MM.1S (cell line): ENCODE data around the gene RASSF7.

Experiments
- DNase-seq: peaks from one replicate; pipeline ENCODE4 v3.0.0-alpha.2; 2015
- H2AFZ ChIP-seq: fragments of 300-600 bp; sonication (generic); 2 replicates; pipeline ENCODE4 v1.6.0; 2016; ENCODE audit warnings: antibody characterized with exemption, low read length
- H3F3A ChIP-seq: fragments of 300-600 bp; sonication (generic); 2 replicates; pipeline ENCODE4 v1.6.1; 2016; ENCODE audit warnings: mild to moderate bottlenecking, antibody characterized with exemption, low read length, moderate library complexity, mixed read lengths; ENCODE audit not compliant: insufficient read depth
- H3K27ac ChIP-seq: fragments of 300-600 bp; sonication (generic); 2 replicates; pipeline ENCODE4 v1.5.1; 2016; ENCODE audit warnings: mild to moderate bottlenecking, low read length
- H3K27me3 ChIP-seq: fragments of 300-600 bp; sonication (generic); replicated peaks from 2 replicates; pipeline ENCODE4 v1.6.0; 2016; ENCODE audit warnings: low read length; ENCODE audit not compliant: insufficient read depth
- H3K36me3 ChIP-seq: fragments of 300-600 bp; sonication (generic); replicated peaks from 2 replicates; pipeline ENCODE4 v1.6.1; 2016; ENCODE audit warnings: mild to moderate bottlenecking, low read length, mixed read lengths; ENCODE audit not compliant: insufficient read depth
- H3K4me1 ChIP-seq: fragments of 300-600 bp; sonication (generic); 2 replicates; pipeline ENCODE4 v1.6.1; 2016; ENCODE audit warnings: low read length, mixed read lengths
- H3K4me2 ChIP-seq: fragments of 300-600 bp; sonication (generic); 2 replicates; pipeline ENCODE4 v1.6.0; 2016; ENCODE audit warnings: low read depth, low read length
- H3K4me3 ChIP-seq: fragments of 300-600 bp; sonication (generic); 2 replicates; pipeline ENCODE4 v1.5.1; 2016; ENCODE audit warnings: low read length, mixed read lengths
- H3K79me2 ChIP-seq: fragments of 300-600 bp; sonication (generic); 2 replicates; pipeline ENCODE4 v1.6.1; 2016; ENCODE audit warnings: mixed run types, low read length, mixed read lengths
- H3K9ac ChIP-seq: fragments of 300-600 bp; sonication (generic); 2 replicates; pipeline ENCODE4 v1.6.1; 2016; ENCODE audit warnings: low read length, mixed read lengths
- H3K9me2 ChIP-seq: fragments of 300-600 bp; sonication (generic); replicated peaks from 2 replicates; pipeline ENCODE4 v1.6.1; 2016; ENCODE audit warnings: mild to moderate bottlenecking, low read length, mixed read lengths; ENCODE audit not compliant: insufficient read depth
- H3K9me3 ChIP-seq: fragments of 300-600 bp; sonication (generic); replicated peaks from 2 replicates; pipeline ENCODE4 v1.6.1; 2016; ENCODE audit warnings: mild to moderate bottlenecking, low read length, mixed read lengths; ENCODE audit not compliant: insufficient read depth
- H4K20me1 ChIP-seq: fragments of 300-600 bp; sonication (generic); 2 replicates; pipeline ENCODE4 v1.6.1; 2016; ENCODE audit warnings: mild to moderate bottlenecking, low read length, moderate library complexity, mixed read lengths; ENCODE audit not compliant: insufficient read depth
- CTCF ChIP-seq: fragments of 300-600 bp; sonication (generic); IDR thresholded peaks from 2 replicates; pipeline ENCODE4 v1.5.1; 2016; ENCODE audit warnings: antibody characterized with exemption, low read length, mixed read lengths
- EZH2 ChIP-seq: fragments of 300-600 bp; sonication (generic); optimal IDR thresholded peaks from 2 replicates; pipeline ENCODE3; 2017; ENCODE audit warnings: low read depth, mild to moderate bottlenecking, antibody characterized with exemption, low read length, mixed read lengths
- EZH2phosphoT487 ChIP-seq: fragments of 300-600 bp; sonication (generic); IDR thresholded peaks from 2 replicates; pipeline ENCODE4 v1.6.1; 2018; ENCODE audit warnings: antibody characterized with exemption, low read length

The RASSF7 gene

GRCh38 chr11:557328-558132 is 3.2 kb upstream of the RASSF7 start:
- Histone ChIP-seq H2AFZ (no peak overlapping the region), H3K4me2 (no peak overlapping the region), H3K36me3 (no peaks in the 10 kb centered on the region), H3K27ac (no peak overlapping the region), H3K4me3 (no peak overlapping the region), H3K79me2 (peaks cover 14% of the 10 kb centered on the region), H3F3A (no peaks in the 10 kb centered on the region), H3K4me1 (peaks cover 6% of the 10 kb centered on the region), H4K20me1 (no peaks in the 10 kb centered on the region), H3K27me3 (peaks cover 28% of the 10 kb centered on the region), H3K9me3 (no peaks in the 10 kb centered on the region), H3K9me2 (no peaks in the 10 kb centered on the region), H3K9ac (no peak overlapping the region)
- no peak for DNase-seq
- TF ChIP-seq EZH2phosphoT487 = no peak
- TF ChIP-seq CTCF = no peak
- TF ChIP-seq EZH2 = no peak

GRCh38 chr11:558503-558902 is 2.3 kb upstream of the RASSF7 start:
- Histone ChIP-seq H3K27me3 (peaks cover 28% of the 10 kb centered on the region), H3K9me3 (no peaks in the 10 kb centered on the region), H4K20me1 (no peaks in the 10 kb centered on the region), H3F3A (no peaks in the 10 kb centered on the region), H3K27ac (no peak overlapping the region), H2AFZ (no peak overlapping the region), H3K9me2 (no peaks in the 10 kb centered on the region), H3K4me3 (no peak overlapping the region), H3K4me1 (peaks cover 6% of the 10 kb centered on the region), H3K36me3 (no peaks in the 10 kb centered on the region), H3K9ac (no peak overlapping the region), H3K4me2 (no peak overlapping the region), H3K79me2 (peaks cover 15% of the 10 kb centered on the region)
- DNase-seq = no peak
- no peak for TF ChIP-seq EZH2phosphoT487
- TF ChIP-seq EZH2 = no peak
- no peak for TF ChIP-seq CTCF

DNA sequence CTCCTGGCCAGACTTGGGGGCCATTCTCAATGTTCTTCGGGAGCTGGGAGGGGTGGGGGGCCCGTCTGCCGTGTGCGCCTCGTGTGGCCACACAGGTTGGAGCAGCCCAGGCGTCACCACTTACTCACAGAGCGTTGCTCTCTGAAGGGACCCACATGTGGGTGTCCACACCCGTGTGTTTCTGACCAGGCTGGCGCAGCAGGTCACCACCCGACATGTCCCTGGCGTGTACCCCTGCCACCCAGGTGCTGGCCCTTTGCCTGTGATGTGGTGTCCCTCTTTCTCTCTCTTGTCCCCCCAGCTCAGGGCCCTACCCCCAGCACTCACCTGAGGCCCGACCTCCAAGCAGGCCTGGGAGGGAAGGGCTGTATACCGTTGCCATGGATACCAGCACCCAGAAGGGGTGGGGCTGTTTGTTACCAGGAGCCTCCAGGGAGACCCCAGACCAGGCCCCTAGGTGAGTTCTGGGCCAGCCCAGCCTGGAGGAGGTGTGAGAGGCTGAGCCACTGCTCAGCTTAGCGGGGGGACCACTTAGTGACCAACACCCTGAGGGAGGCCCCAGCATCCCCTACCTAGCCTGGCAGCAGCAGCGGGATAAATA is 1.6 kb upstream of the RASSF7 start:
- DNase-seq = peak; percentile 1
- H3K79me2 ChIP-seq = peaks cover 15% of the 10 kb centered on the region
- H3F3A ChIP-seq = no peaks in the 10 kb centered on the region
- no peaks in the 10 kb centered on the region for H3K9me2 ChIP-seq
- no peaks in the 10 kb centered on the region for H3K36me3 ChIP-seq
- H3K27ac ChIP-seq = no peak overlapping the region
- no peak overlapping the region for H2AFZ ChIP-seq
- H3K27me3 ChIP-seq = peaks cover 28% of the 10 kb centered on the region
- H3K9me3 ChIP-seq = no peaks in the 10 kb centered on the region
- no peak overlapping the region for H3K4me2 ChIP-seq
- no peaks in the 10 kb centered on the region for H4K20me1 ChIP-seq
- H3K4me3 ChIP-seq = no peak overlapping the region
- H3K9ac ChIP-seq = no peak overlapping the region
- peaks cover 6% of the 10 kb centered on the region for H3K4me1 ChIP-seq
- 0 out of 2 replicates have a peak, but pooled peaks have one; percentile 5 for TF ChIP-seq CTCF
- no peak for TF ChIP-seq EZH2
- no peak for TF ChIP-seq EZH2phosphoT487
